ENCODE measurements around the gene PDIA5. TPM values are rescaled to one million over a fixed set of nuclear protein-coding genes. Genes with fewer than 3 reads are reported as not detected.

Gene PDIA5
- polyA plus RNA-seq, 1 donor (not counting 4 experiments of a cell fraction or from before 2014, with no cell fraction given): 29.8 TPM

GRCh38 chr3:123169492-123169929, 102.7 kb downstream of the PDIA5 start:
- no peak overlapping the region for H3K4me3 ChIP-seq (ENCODE audit: control insufficient read depth in 2 of 3, extremely low read depth in 1 of 3, insufficient read depth in 2 of 3, low read depth in 1 of 3, low read length in 3 of 3)
- no peaks in the 10 kb centered on the region for H3K79me2 ChIP-seq (ENCODE audit: control insufficient read depth, insufficient read depth, low read length)
- H3K9ac ChIP-seq (ENCODE audit: control insufficient read depth, extremely low read depth, insufficient read depth, low read length): no peak overlapping the region
- H2AFZ ChIP-seq (ENCODE audit: control insufficient read depth, low read length): no peak overlapping the region
- H3K9me1 ChIP-seq (ENCODE audit: control insufficient read depth, extremely low read depth, insufficient read depth, low read length): no peaks in the 10 kb centered on the region
- no peaks in the 10 kb centered on the region for H3K4me1 ChIP-seq (ENCODE audit: control insufficient read depth, extremely low read depth, insufficient read depth, low read length)
- no peak for TF ChIP-seq EZH2 (IDR thresholded peaks at IDR 0.05; ENCODE audit: low read length)
- TF ChIP-seq, protein P1, sequence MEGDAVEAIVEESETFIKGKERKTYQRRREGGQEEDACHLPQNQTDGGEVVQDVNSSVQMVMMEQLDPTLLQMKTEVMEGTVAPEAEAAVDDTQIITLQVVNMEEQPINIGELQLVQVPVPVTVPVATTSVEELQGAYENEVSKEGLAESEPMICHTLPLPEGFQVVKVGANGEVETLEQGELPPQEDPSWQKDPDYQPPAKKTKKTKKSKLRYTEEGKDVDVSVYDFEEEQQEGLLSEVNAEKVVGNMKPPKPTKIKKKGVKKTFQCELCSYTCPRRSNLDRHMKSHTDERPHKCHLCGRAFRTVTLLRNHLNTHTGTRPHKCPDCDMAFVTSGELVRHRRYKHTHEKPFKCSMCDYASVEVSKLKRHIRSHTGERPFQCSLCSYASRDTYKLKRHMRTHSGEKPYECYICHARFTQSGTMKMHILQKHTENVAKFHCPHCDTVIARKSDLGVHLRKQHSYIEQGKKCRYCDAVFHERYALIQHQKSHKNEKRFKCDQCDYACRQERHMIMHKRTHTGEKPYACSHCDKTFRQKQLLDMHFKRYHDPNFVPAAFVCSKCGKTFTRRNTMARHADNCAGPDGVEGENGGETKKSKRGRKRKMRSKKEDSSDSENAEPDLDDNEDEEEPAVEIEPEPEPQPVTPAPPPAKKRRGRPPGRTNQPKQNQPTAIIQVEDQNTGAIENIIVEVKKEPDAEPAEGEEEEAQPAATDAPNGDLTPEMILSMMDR (optimal IDR thresholded peaks at IDR 0.05 in 1 of 3, IDR thresholded peaks at IDR 0.05 in 1 of 3, conservative IDR thresholded peaks at IDR 0.05 in 1 of 3; ENCODE audit: extremely low read depth in 1 of 3, insufficient read depth in 2 of 3, low read length in 3 of 3): no peak
- DNase-seq (ENCODE audit: low read depth, low spot score) (no peak), FAIRE-seq (no peak)
- H3K4me2 ChIP-seq (ENCODE audit: control insufficient read depth, extremely low read depth, insufficient read depth, low read depth, low read length): no peak overlapping the region
- peaks cover 7% of the 10 kb centered on the region in 2 experiments for H3K36me3 ChIP-seq (ENCODE audit: control insufficient read depth in 2 of 2, extremely low read depth in 1 of 2, insufficient read depth in 2 of 2, low read length in 2 of 2)
- H4K20me1 ChIP-seq (ENCODE audit: control insufficient read depth, extremely low read depth, insufficient read depth, low read length): no peaks in the 10 kb centered on the region
- no peak overlapping the region for H3K27ac ChIP-seq (ENCODE audit: control insufficient read depth, insufficient read depth, low read length)
- dilution Hi-C loops (cut with MboI; ENCODE audit: extremely low pct_ligation_motif_present, low sequenced_read_pairs): no loop called here
- no peaks in the 10 kb centered on the region for H3K9me3 ChIP-seq (ENCODE audit: control insufficient read depth, low read depth, low read length)
- no peaks in the 10 kb centered on the region for H3K27me3 ChIP-seq (ENCODE audit: control insufficient read depth, extremely low read depth, insufficient read depth, low read length)

DNA sequence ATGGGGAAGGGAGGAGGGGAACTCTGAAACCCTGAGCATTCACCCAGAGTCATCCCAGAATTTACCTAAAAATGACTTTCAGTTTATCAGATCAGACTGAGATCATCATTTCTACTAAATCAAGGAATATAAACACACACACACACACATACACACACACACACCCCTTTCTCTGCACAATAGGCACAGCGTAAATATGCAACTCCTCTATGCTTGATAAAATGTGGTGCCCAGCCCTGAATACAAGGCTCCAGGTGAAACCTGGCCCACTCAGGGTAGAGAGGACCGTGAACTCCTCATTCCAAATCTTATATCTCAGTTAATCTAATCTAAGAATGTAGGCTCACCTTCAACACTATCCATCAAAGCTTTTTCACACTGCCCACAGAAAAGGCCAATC, 103.1 kb downstream of the PDIA5 start:
- FAIRE-seq: no peak
- dilution Hi-C loops (cut with MboI; ENCODE audit: extremely low pct_ligation_motif_present, low sequenced_read_pairs): no loop called here

More for the DNA sequence above, 103.1 kb downstream of the PDIA5 start:
- H3K27ac ChIP-seq (ENCODE audit: control insufficient read depth, insufficient read depth, low read length): no peak overlapping the region
- H3K4me3 ChIP-seq (ENCODE audit: control insufficient read depth in 2 of 3, extremely low read depth in 1 of 3, insufficient read depth in 2 of 3, low read depth in 1 of 3, low read length in 3 of 3): no peak overlapping the region
- H3K4me1 ChIP-seq (ENCODE audit: control insufficient read depth, extremely low read depth, insufficient read depth, low read length): no peaks in the 10 kb centered on the region
- H3K4me2 ChIP-seq (ENCODE audit: control insufficient read depth, extremely low read depth, insufficient read depth, low read depth, low read length): no peak overlapping the region
- TF ChIP-seq, protein P1 (optimal IDR thresholded peaks at IDR 0.05 in 1 of 3, IDR thresholded peaks at IDR 0.05 in 1 of 3, conservative IDR thresholded peaks at IDR 0.05 in 1 of 3; ENCODE audit: extremely low read depth in 1 of 3, insufficient read depth in 2 of 3, low read length in 3 of 3): no peak
- TF ChIP-seq EZH2 (IDR thresholded peaks at IDR 0.05; ENCODE audit: low read length): no peak
- peaks cover 5 to 7% of the 10 kb centered on the region in 2 experiments for H3K36me3 ChIP-seq (ENCODE audit: control insufficient read depth in 2 of 2, extremely low read depth in 1 of 2, insufficient read depth in 2 of 2, low read length in 2 of 2)
- no peaks in the 10 kb centered on the region for H4K20me1 ChIP-seq (ENCODE audit: control insufficient read depth, extremely low read depth, insufficient read depth, low read length)
- H3K9me1 ChIP-seq (ENCODE audit: control insufficient read depth, extremely low read depth, insufficient read depth, low read length): no peaks in the 10 kb centered on the region
- no peaks in the 10 kb centered on the region for H3K9me3 ChIP-seq (ENCODE audit: control insufficient read depth, low read depth, low read length)
- DNase-seq (ENCODE audit: low read depth, low spot score): no peak
- no peak overlapping the region for H2AFZ ChIP-seq (ENCODE audit: control insufficient read depth, low read length)
- no peaks in the 10 kb centered on the region for H3K79me2 ChIP-seq (ENCODE audit: control insufficient read depth, insufficient read depth, low read length)
- H3K27me3 ChIP-seq (ENCODE audit: control insufficient read depth, extremely low read depth, insufficient read depth, low read length): no peaks in the 10 kb centered on the region
- no peak overlapping the region for H3K9ac ChIP-seq (ENCODE audit: control insufficient read depth, extremely low read depth, insufficient read depth, low read length)

All from keratinocyte (primary cell).